HCT116 (cell line): Measurements from ENCODE around the gene MIDN. TPM values are rescaled to one million over a fixed set of nuclear protein-coding genes. Genes with fewer than 3 reads are reported as not detected.

ENCODE experiments used
- ATAC-seq: fragments of 200-7000 bp; cut with Tn5 transposase; 2 replicates; pipeline ENCODE4 v1.9.1; 2020; ENCODE audit warnings: mild to moderate bottlenecking, moderate library complexity
- BruUV-seq: library from RNA; stranded (reverse); fragments of 400-500 nt; replicated peaks from 2 replicates; lab custom pipeline; 2021; lab: Mats Ljungman, UMichigan
- CTCF ChIA-PET: fragments of 300-600 bp; sonication (Branson Sonifier 250); formaldehyde crosslinking; loops from one replicate; lab custom pipeline; 2021; ENCODE audit warnings: antibody characterized with exemption; lab: Charles Lee
- POLR2A ChIA-PET: fragments of 300-600, 350-600 bp; sonication (Branson Sonifier 250); formaldehyde crosslinking; loops from one replicate; lab custom pipeline; 2021; ENCODE audit warnings: antibody characterized with exemption; lab: Charles Lee
- RAD21 ChIA-PET, 2 experiments: fragments of 300-600 bp; sonication (Branson Sonifier 250); formaldehyde crosslinking; loops; one replicate each; lab custom pipeline; 2023; ENCODE audit warnings: low total read pairs in 2 of 2; ENCODE audit not compliant: uncharacterized antibody in 2 of 2, unreplicated experiment in 2 of 2, low non-redundant PET in 1 of 2; lab: Charles Lee
- DNase-seq: peaks from one replicate; pipeline ENCODE4 v3.0.0-alpha.2; 2010; ENCODE audit warnings: low read depth, low spot score
- H2AFZ ChIP-seq: fragments of 200-600 bp; shearing (Covaris generic), sonication (generic); 2 replicates; pipeline ENCODE4 v1.6.1; 2017; ENCODE audit warnings: low read depth, mixed run types, mixed read lengths, antibody characterized with exemption, low read length; ENCODE audit not compliant: poor library complexity, severe bottlenecking
- H3K27ac ChIP-seq: 2 replicates; pipeline ENCODE4 v1.5.1; 2012; ENCODE audit warnings: low read depth, low read length
- H3K27me3 ChIP-seq: fragments of 200-600 bp; sonication (generic); 2 replicates; pipeline ENCODE4 v1.6.1; 2016; ENCODE audit warnings: mixed run types, low read length, mixed read lengths; ENCODE audit not compliant: insufficient read depth
- H3K36me3 ChIP-seq, 2 experiments: fragments of 200-500 bp in 1 of 2; fragments of 200-600 bp in 1 of 2; sonication (Bioruptor generic) in 1 of 2; sonication (generic) in 1 of 2; 2 replicates each; pipeline versions ENCODE4 v1.5.1 to v1.6.1; 2014 to 2016; ENCODE audit warnings: low read length in 2 of 2, inconsistent platforms in 1 of 2, mixed read lengths in 1 of 2, mixed run types in 1 of 2; ENCODE audit not compliant: insufficient read depth in 2 of 2, control insufficient read depth in 1 of 2
- H3K4me1 ChIP-seq, 2 experiments: fragments of 200-600 bp in 1 of 2; sonication (generic) in 1 of 2; 2 replicates each; pipeline versions ENCODE4 v1.5.1 to v1.6.1; 2012 to 2017; ENCODE audit warnings: low read length in 2 of 2, inconsistent platforms in 1 of 2, mild to moderate bottlenecking in 1 of 2, mixed read lengths in 1 of 2, mixed run types in 1 of 2, moderate library complexity in 1 of 2; ENCODE audit not compliant: insufficient read depth in 2 of 2, control insufficient read depth in 1 of 2
- H3K4me2 ChIP-seq: fragments of 200-600 bp; sonication (generic); 2 replicates; pipeline ENCODE4 v1.6.1; 2017; ENCODE audit warnings: mixed run types, low read length, mixed read lengths
- H3K4me3 ChIP-seq, 2 experiments: fragments of 200-600 bp in 1 of 2; sonication (generic) in 1 of 2; replicated peaks in 1 of 2; 2 replicates each; pipeline ENCODE4 v1.5.1; 2011 to 2016; ENCODE audit warnings: low read length in 2 of 2, control low read depth in 1 of 2, low read depth in 1 of 2, mild to moderate bottlenecking in 1 of 2, mixed read lengths in 1 of 2, mixed run types in 1 of 2
- H3K79me2 ChIP-seq: fragments of 200-600 bp; sonication (generic); 2 replicates; pipeline ENCODE4 v1.6.1; 2017; ENCODE audit warnings: mild to moderate bottlenecking, mixed run types, low read length, moderate library complexity, mixed read lengths; ENCODE audit not compliant: insufficient read depth
- H3K9ac ChIP-seq: fragments of 200-600 bp; sonication (generic); 2 replicates; pipeline ENCODE4 v1.6.1; 2016; ENCODE audit warnings: low read length, mixed read lengths
- H3K9me2 ChIP-seq: fragments of 200-600 bp; sonication (generic), shearing (Covaris generic); 2 replicates; pipeline ENCODE4 v1.6.1; 2017; ENCODE audit warnings: mixed run types, mild to moderate bottlenecking, moderate library complexity; ENCODE audit not compliant: insufficient read depth
- H3K9me3 ChIP-seq, 2 experiments: fragments of 200-500 bp in 1 of 2; fragments of 200-600 bp in 1 of 2; sonication (Bioruptor generic) in 1 of 2; sonication (generic) in 1 of 2; 2 replicates each; pipeline ENCODE4 v1.6.1; 2014 to 2017; ENCODE audit warnings: low read length in 2 of 2, mixed read lengths in 2 of 2, inconsistent platforms in 1 of 2, low read depth in 1 of 2, mild to moderate bottlenecking in 1 of 2, mixed run types in 1 of 2, moderate library complexity in 1 of 2; ENCODE audit not compliant: control insufficient read depth in 1 of 2, insufficient read depth in 1 of 2
- H4K20me1 ChIP-seq: fragments of 200-600 bp; sonication (generic), shearing (Covaris generic); 2 replicates; pipeline ENCODE4 v1.6.1; 2017; ENCODE audit warnings: mixed run types, mild to moderate bottlenecking, moderate library complexity; ENCODE audit not compliant: insufficient read depth
- ATF3 ChIP-seq: IDR thresholded peaks from 2 replicates; pipeline ENCODE4 v1.6.1; 2012
- CBX3 ChIP-seq: IDR thresholded peaks from 2 replicates; pipeline ENCODE4 v1.6.1; 2012; ENCODE audit warnings: low read depth
- CEBPB ChIP-seq: IDR thresholded peaks from 2 replicates; pipeline ENCODE4 v1.6.1; 2012; ENCODE audit warnings: low read depth
- EGR1 ChIP-seq: IDR thresholded peaks from 2 replicates; pipeline ENCODE4 v1.6.1; 2012; ENCODE audit warnings: low read depth
- ELF1 ChIP-seq: IDR thresholded peaks from 2 replicates; pipeline ENCODE4 v1.6.1; 2012; ENCODE audit warnings: low read depth, borderline replicate concordance
- EZH2 ChIP-seq: fragments of 200-600 bp; sonication (generic); IDR thresholded peaks from 2 replicates; pipeline ENCODE4 v1.6.1; 2017; ENCODE audit warnings: antibody characterized with exemption, mixed run types
- EZH2phosphoT487 ChIP-seq: fragments of 200-600 bp; IDR thresholded peaks from 2 replicates; pipeline ENCODE4 v1.6.1; 2018; ENCODE audit warnings: antibody characterized with exemption, borderline replicate concordance
- FOSL1 ChIP-seq: IDR thresholded peaks from 2 replicates; pipeline ENCODE4 v1.6.1; 2012; ENCODE audit warnings: low read depth
- JUND ChIP-seq: IDR thresholded peaks from 2 replicates; pipeline ENCODE4 v1.6.1; 2012
- POLR2A ChIP-seq: IDR thresholded peaks from 2 replicates; pipeline ENCODE4 v1.7.0; 2011; ENCODE audit warnings: borderline replicate concordance; ENCODE audit not compliant: insufficient read depth, insufficient read length; ENCODE audit errors: extremely low read depth
- POLR2AphosphoS5 ChIP-seq: IDR thresholded peaks from 2 replicates; pipeline ENCODE4 v1.6.1; 2011; ENCODE audit warnings: mild to moderate bottlenecking, low read depth, low read length, moderate library complexity
- RAD21 ChIP-seq: IDR thresholded peaks from 2 replicates; pipeline ENCODE4 v1.6.1; 2012; ENCODE audit warnings: low read depth, mild to moderate bottlenecking
- SIN3A ChIP-seq: IDR thresholded peaks from 2 replicates; pipeline ENCODE4 v1.6.1; 2012; ENCODE audit warnings: low read depth
- SRF ChIP-seq: IDR thresholded peaks from 2 replicates; pipeline ENCODE4 v1.6.1; 2012; ENCODE audit warnings: low read depth
- ZBTB33 ChIP-seq: IDR thresholded peaks from 2 replicates; pipeline ENCODE4 v1.6.1; 2011; ENCODE audit warnings: mild to moderate bottlenecking, low read length, moderate library complexity; ENCODE audit not compliant: insufficient replicate concordance; ENCODE audit errors: extremely low read depth
- ZFX ChIP-seq: fragments of 450-650 bp; IDR thresholded peaks from 2 replicates; pipeline ENCODE4 v1.6.1; 2017
- ZNF274 ChIP-seq: fragments of 200-500 bp; sonication (Bioruptor generic); IDR thresholded peaks from 2 replicates; pipeline ENCODE4 v1.6.1; 2014; ENCODE audit warnings: mild to moderate bottlenecking, low read depth, low read length, inconsistent platforms
- intact Hi-C: fragments of 100-400 bp; cut with micrococcal nuclease; formaldehyde crosslinking; loops from 2 replicates; pipeline ENCODE4 v1.10.0; 2022
- total RNA-seq: library from RNA; stranded (reverse); gene quantifications from one replicate; pipeline ENCODE4 v1.2.1, GENCODE V29; 2021; ENCODE audit not compliant: unreplicated experiment
- TF ChIP-seq, protein P1 (sequence below), 3 experiments: fragments of 200-600 bp in 1 of 3; sonication (generic) in 1 of 3; IDR thresholded peaks in 2 of 3; conservative IDR thresholded peaks in 1 of 3; 2 replicates each; pipeline ENCODE4 v1.5.1; 2012 to 2017; ENCODE audit warnings: low read depth in 2 of 3, low read length in 2 of 3, antibody characterized with exemption in 1 of 3, borderline replicate concordance in 1 of 3, control low read depth in 1 of 3, mild to moderate bottlenecking in 1 of 3, mixed read lengths in 1 of 3, mixed run types in 1 of 3, moderate library complexity in 1 of 3; ENCODE audit not compliant: insufficient read depth in 1 of 3
- TF ChIP-seq, protein P2 (sequence below): IDR thresholded peaks from 2 replicates; pipeline ENCODE4 v1.6.1; 2012; ENCODE audit warnings: low read depth
- TF ChIP-seq, protein P3 (sequence below): IDR thresholded peaks from 2 replicates; pipeline ENCODE4 v1.6.1; 2012

The MIDN gene
- total RNA-seq, 1 experiment from 2014 or later, result 146 TPM

DNA sequence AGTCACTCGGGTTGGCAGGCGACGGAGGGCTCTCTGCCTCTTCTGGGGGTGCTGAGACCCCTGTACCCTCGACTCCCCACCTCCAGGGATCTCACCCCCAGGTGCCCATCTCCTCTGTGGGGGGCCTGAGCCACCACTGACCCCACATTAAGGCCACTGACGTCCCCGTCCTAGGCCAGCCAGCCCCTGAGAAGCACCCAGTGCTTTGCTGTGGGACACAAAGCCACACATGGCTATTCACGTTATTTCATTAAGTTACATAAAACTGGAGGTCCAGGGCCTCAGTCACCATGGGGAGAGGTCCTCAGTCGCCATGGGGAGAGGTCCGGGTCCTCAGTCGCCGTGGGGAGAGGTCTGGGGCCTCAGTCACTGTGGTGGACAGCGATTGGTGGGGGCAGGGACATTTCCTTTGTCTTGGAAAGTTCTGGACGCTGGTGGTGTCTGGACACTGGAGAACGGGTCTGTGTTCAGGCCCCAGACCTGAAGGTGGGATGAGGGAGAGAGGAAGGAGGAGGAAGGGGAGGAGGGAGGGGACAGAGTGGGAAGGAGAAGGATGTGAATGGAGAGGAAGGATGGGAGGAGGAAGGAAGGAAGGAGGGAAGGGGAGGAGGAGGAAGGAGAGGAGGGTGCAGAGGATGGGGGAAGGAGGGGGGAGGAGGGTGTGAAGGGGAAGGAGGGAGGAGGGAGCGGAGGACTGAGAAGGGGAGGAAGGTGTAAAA, 33.3 kb downstream of the MIDN start:
- POLR2A ChIA-PET, result interaction anchor here (1.0 kb wide), 1 partner anchor 13 kb away, joined by 3 read pairs; the partner anchor contains the start of gene CIRBP
- CTCF ChIA-PET, result no interaction called here
- RAD21 ChIA-PET, result no interaction called here
- no peak overlapping the region for H3K4me2 ChIP-seq
- no peaks in the 10 kb centered on the region for H4K20me1 ChIP-seq
- no peaks in the 10 kb centered on the region for H3K9me2 ChIP-seq
- H3K4me3 ChIP-seq, result no peak overlapping the region
- intact Hi-C loops, result no loop called here
- H3K9me3 ChIP-seq, result no peaks in the 10 kb centered on the region
- H3K9ac ChIP-seq, result no peak overlapping the region
- H3K27me3 ChIP-seq, result no peaks in the 10 kb centered on the region
- H3K79me2 ChIP-seq, result peaks cover 7% of the 10 kb centered on the region; the same call in 1 of the 2 replicates
- TF ChIP-seq POLR2A (no peak), POLR2AphosphoS5 (no peak), CBX3 (no peak), ZBTB33 (no peak), ELF1 (no peak), FOSL1 (no peak), RAD21 (no peak), EGR1 (no peak), CEBPB (no peak), SRF (no peak), JUND (no peak), EZH2phosphoT487 (no peak), ZFX (no peak), ZNF274 (no peak), ATF3 (no peak), EZH2 (no peak), SIN3A (no peak)
- TF ChIP-seq, protein P1, sequence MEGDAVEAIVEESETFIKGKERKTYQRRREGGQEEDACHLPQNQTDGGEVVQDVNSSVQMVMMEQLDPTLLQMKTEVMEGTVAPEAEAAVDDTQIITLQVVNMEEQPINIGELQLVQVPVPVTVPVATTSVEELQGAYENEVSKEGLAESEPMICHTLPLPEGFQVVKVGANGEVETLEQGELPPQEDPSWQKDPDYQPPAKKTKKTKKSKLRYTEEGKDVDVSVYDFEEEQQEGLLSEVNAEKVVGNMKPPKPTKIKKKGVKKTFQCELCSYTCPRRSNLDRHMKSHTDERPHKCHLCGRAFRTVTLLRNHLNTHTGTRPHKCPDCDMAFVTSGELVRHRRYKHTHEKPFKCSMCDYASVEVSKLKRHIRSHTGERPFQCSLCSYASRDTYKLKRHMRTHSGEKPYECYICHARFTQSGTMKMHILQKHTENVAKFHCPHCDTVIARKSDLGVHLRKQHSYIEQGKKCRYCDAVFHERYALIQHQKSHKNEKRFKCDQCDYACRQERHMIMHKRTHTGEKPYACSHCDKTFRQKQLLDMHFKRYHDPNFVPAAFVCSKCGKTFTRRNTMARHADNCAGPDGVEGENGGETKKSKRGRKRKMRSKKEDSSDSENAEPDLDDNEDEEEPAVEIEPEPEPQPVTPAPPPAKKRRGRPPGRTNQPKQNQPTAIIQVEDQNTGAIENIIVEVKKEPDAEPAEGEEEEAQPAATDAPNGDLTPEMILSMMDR (IDR thresholded peaks at IDR 0.05 in 2 of 3, conservative IDR thresholded peaks at IDR 0.05 in 1 of 3; ENCODE audit: borderline replicate concordance in 1 of 3, insufficient read depth in 1 of 3, low read depth in 2 of 3, low read length in 2 of 3), result no peak
- TF ChIP-seq, protein P2, sequence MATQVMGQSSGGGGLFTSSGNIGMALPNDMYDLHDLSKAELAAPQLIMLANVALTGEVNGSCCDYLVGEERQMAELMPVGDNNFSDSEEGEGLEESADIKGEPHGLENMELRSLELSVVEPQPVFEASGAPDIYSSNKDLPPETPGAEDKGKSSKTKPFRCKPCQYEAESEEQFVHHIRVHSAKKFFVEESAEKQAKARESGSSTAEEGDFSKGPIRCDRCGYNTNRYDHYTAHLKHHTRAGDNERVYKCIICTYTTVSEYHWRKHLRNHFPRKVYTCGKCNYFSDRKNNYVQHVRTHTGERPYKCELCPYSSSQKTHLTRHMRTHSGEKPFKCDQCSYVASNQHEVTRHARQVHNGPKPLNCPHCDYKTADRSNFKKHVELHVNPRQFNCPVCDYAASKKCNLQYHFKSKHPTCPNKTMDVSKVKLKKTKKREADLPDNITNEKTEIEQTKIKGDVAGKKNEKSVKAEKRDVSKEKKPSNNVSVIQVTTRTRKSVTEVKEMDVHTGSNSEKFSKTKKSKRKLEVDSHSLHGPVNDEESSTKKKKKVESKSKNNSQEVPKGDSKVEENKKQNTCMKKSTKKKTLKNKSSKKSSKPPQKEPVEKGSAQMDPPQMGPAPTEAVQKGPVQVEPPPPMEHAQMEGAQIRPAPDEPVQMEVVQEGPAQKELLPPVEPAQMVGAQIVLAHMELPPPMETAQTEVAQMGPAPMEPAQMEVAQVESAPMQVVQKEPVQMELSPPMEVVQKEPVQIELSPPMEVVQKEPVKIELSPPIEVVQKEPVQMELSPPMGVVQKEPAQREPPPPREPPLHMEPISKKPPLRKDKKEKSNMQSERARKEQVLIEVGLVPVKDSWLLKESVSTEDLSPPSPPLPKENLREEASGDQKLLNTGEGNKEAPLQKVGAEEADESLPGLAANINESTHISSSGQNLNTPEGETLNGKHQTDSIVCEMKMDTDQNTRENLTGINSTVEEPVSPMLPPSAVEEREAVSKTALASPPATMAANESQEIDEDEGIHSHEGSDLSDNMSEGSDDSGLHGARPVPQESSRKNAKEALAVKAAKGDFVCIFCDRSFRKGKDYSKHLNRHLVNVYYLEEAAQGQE, result no peak
- TF ChIP-seq, protein P3, sequence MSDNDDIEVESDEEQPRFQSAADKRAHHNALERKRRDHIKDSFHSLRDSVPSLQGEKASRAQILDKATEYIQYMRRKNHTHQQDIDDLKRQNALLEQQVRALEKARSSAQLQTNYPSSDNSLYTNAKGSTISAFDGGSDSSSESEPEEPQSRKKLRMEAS, result no peak
- DNase-seq (no peak), ATAC-seq (no peak)
- H3K27ac ChIP-seq, result no peak overlapping the region
- H2AFZ ChIP-seq, result no peak overlapping the region
- BruUV-seq, result no TSS peak
- peaks cover 0 to 7% of the 10 kb centered on the region in 2 experiments; a peak in 1 of 4 replicates for H3K36me3 ChIP-seq
- peaks cover 6 to 24% of the 10 kb centered on the region in 2 experiments; a peak in 3 of 4 replicates for H3K4me1 ChIP-seq
